GM19324 (cell line): ENCODE measurements around the gene GPR146.

Experiments used
- ATAC-seq: cut with Tn5 transposase; IDR thresholded peaks from one replicate; pipeline ENCODE4 v1.9.1; 2021; ENCODE audit warnings: mild to moderate bottlenecking, moderate library complexity; ENCODE audit not compliant: unreplicated experiment, low FRiP score

GPR146 gene

GRCh38 chr7:1055956-1056784 is 11.8 kb downstream of the GPR146 start:
- no peak for ATAC-seq

- ATAC-seq, result no peak
Observed at GRCh38 chr7:1056785-1057410, 12.6 kb downstream of the GPR146 start.

GRCh38 chr7:1057416-1058291 is 13.3 kb downstream of the GPR146 start:
- no peak for ATAC-seq

GRCh38 chr7:1058311-1058710 is 14.0 kb downstream of the GPR146 start:
- no peak for ATAC-seq

GRCh38 chr7:1058821-1059199 is 14.5 kb downstream of the GPR146 start:
- ATAC-seq, result no peak

GRCh38 chr7:1059200-1060091 is 15.1 kb downstream of the GPR146 start:
- ATAC-seq, result no peak

- ATAC-seq, result no peak
Observed at GRCh38 chr7:1060315-1061072, 16.1 kb downstream of the GPR146 start.

- no peak for ATAC-seq
Observed at GRCh38 chr7:1061180-1061579, 16.8 kb downstream of the GPR146 start.

GRCh38 chr7:1062296-1063294 is 18.2 kb downstream of the GPR146 start:
- peak; percentile 69 for ATAC-seq

- ATAC-seq, result no peak
Observed at GRCh38 chr7:1063361-1063760, 19.0 kb downstream of the GPR146 start.

GRCh38 chr7:1064581-1064980 is 20.2 kb downstream of the GPR146 start:
- ATAC-seq, result no peak

GRCh38 chr7:1065263-1065584 is 20.9 kb downstream of the GPR146 start:
- ATAC-seq, result no peak

- peak; percentile 54 for ATAC-seq
Observed at GRCh38 chr7:1065585-1066241, 21.4 kb downstream of the GPR146 start.

GRCh38 chr7:1066242-1066588 is 21.9 kb downstream of the GPR146 start:
- ATAC-seq, result no peak

- no peak for ATAC-seq
Observed at GRCh38 chr7:1068013-1068412, 23.7 kb downstream of the GPR146 start.

GRCh38 chr7:1068619-1069018 is 24.3 kb downstream of the GPR146 start:
- ATAC-seq, result no peak

- ATAC-seq, result no peak
Observed at GRCh38 chr7:1070544-1071011, 26.2 kb downstream of the GPR146 start.

- ATAC-seq, result no peak
Observed at GRCh38 chr7:1071731-1072254, 27.4 kb downstream of the GPR146 start.
